ENCODE measurements around the gene CDH22. TPM values are rescaled to one million over a fixed set of nuclear protein-coding genes. Genes with fewer than 3 reads are reported as not detected.

CDH22 gene
- total RNA-seq, 1 experiment from 2014 or later, result 6.4 TPM

GRCh38 chr20:46260480-46260879 is 47.8 kb downstream of the CDH22 start:
- H3K4me2 ChIP-seq (ENCODE audit: low read depth, low read length, poor library complexity, severe bottlenecking), result no peak overlapping the region
- no peaks in the 10 kb centered on the region for H3K9me3 ChIP-seq (ENCODE audit: low read length)
- H3K4me3 ChIP-seq (ENCODE audit: low read length), result no peak overlapping the region
- no peaks in the 10 kb centered on the region for H3K36me3 ChIP-seq (ENCODE audit: insufficient read depth, low read length)
- DNase-seq, result no peak
- H3K27me3 ChIP-seq (ENCODE audit: low read length), result no peaks in the 10 kb centered on the region
- H3K79me2 ChIP-seq (ENCODE audit: low read length), result 0 out of 2 replicates have a peak, but pooled peaks cover 7% of the 10 kb centered on the region
- no peak overlapping the region for H3K9ac ChIP-seq (ENCODE audit: low read length)
- no peaks in the 10 kb centered on the region for H3K9me2 ChIP-seq (replicated peaks; ENCODE audit: insufficient read depth, low read length)
- H3K4me1 ChIP-seq (ENCODE audit: low read length), result peaks cover 44% of the 10 kb centered on the region
- peaks cover 11% of the 10 kb centered on the region for H4K20me1 ChIP-seq (ENCODE audit: insufficient read depth, low read depth, low read length)
- no peak overlapping the region for H2AFZ ChIP-seq (ENCODE audit: low read length)
- H3K27ac ChIP-seq (ENCODE audit: low read length), result no peak overlapping the region

- Histone ChIP-seq H3K27me3 (ENCODE audit: low read length) (no peaks in the 10 kb centered on the region), H3K9me3 (ENCODE audit: low read length) (no peaks in the 10 kb centered on the region), H3K4me1 (ENCODE audit: low read length) (peaks cover 49% of the 10 kb centered on the region), H4K20me1 (ENCODE audit: insufficient read depth, low read depth, low read length) (peaks cover 8% of the 10 kb centered on the region; the same call in 1 of the 2 replicates), H3K79me2 (ENCODE audit: low read length) (0 out of 2 replicates have a peak, but pooled peaks cover 4% of the 10 kb centered on the region), H3K4me2 (ENCODE audit: low read depth, low read length, poor library complexity, severe bottlenecking) (no peak overlapping the region), H3K9me2 (replicated peaks; ENCODE audit: insufficient read depth, low read length) (no peaks in the 10 kb centered on the region), H3K9ac (ENCODE audit: low read length) (no peak overlapping the region), H3K36me3 (ENCODE audit: insufficient read depth, low read length) (no peaks in the 10 kb centered on the region), H3K27ac (ENCODE audit: low read length) (no peak overlapping the region), H2AFZ (ENCODE audit: low read length) (no peak overlapping the region), H3K4me3 (ENCODE audit: low read length) (no peak overlapping the region)
- no peak for DNase-seq
These were observed 48.9 kb downstream of the CDH22 start for GRCh38 chr20:46259260-46259859.

GRCh38 chr20:46257887-46258286 is 50.4 kb downstream of the CDH22 start:
- H2AFZ ChIP-seq (ENCODE audit: low read length), result no peak overlapping the region
- H3K9me3 ChIP-seq (ENCODE audit: low read length), result no peaks in the 10 kb centered on the region
- H3K4me3 ChIP-seq (ENCODE audit: low read length), result no peak overlapping the region
- peaks cover 49% of the 10 kb centered on the region for H3K4me1 ChIP-seq (ENCODE audit: low read length)
- no peak overlapping the region for H3K9ac ChIP-seq (ENCODE audit: low read length)
- no peaks in the 10 kb centered on the region for H3K36me3 ChIP-seq (ENCODE audit: insufficient read depth, low read length)
- peaks cover 8% of the 10 kb centered on the region; the same call in 1 of the 2 replicates for H4K20me1 ChIP-seq (ENCODE audit: insufficient read depth, low read depth, low read length)
- no peaks in the 10 kb centered on the region for H3K9me2 ChIP-seq (replicated peaks; ENCODE audit: insufficient read depth, low read length)
- peaks cover 8% of the 10 kb centered on the region; the same call in 1 of the 2 replicates for H3K79me2 ChIP-seq (ENCODE audit: low read length)
- no peak overlapping the region for H3K4me2 ChIP-seq (ENCODE audit: low read depth, low read length, poor library complexity, severe bottlenecking)
- H3K27me3 ChIP-seq (ENCODE audit: low read length), result no peaks in the 10 kb centered on the region
- H3K27ac ChIP-seq (ENCODE audit: low read length), result peak overlapping the region; percentile 66; the same call in 1 of the 2 replicates
- DNase-seq, result no peak

- H3K4me1 ChIP-seq (ENCODE audit: low read length), result peaks cover 45% of the 10 kb centered on the region
- peak overlapping the region; percentile 66 for H3K27ac ChIP-seq (ENCODE audit: low read length)
- H2AFZ ChIP-seq (ENCODE audit: low read length), result no peak overlapping the region
- H4K20me1 ChIP-seq (ENCODE audit: insufficient read depth, low read depth, low read length), result peaks cover 8% of the 10 kb centered on the region; the same call in 1 of the 2 replicates
- no peaks in the 10 kb centered on the region for H3K9me3 ChIP-seq (ENCODE audit: low read length)
- H3K4me3 ChIP-seq (ENCODE audit: low read length), result 0 out of 2 replicates have a peak overlapping the region, but pooled peaks have one; percentile 20
- H3K27me3 ChIP-seq (ENCODE audit: low read length), result no peaks in the 10 kb centered on the region
- DNase-seq, result no peak
- peak overlapping the region; percentile 59 for H3K4me2 ChIP-seq (ENCODE audit: low read depth, low read length, poor library complexity, severe bottlenecking)
- peaks cover 8% of the 10 kb centered on the region; the same call in 1 of the 2 replicates for H3K79me2 ChIP-seq (ENCODE audit: low read length)
- H3K9me2 ChIP-seq (replicated peaks; ENCODE audit: insufficient read depth, low read length), result no peaks in the 10 kb centered on the region
- H3K36me3 ChIP-seq (ENCODE audit: insufficient read depth, low read length), result no peaks in the 10 kb centered on the region
- 0 out of 2 replicates have a peak overlapping the region, but pooled peaks have one; percentile 4 for H3K9ac ChIP-seq (ENCODE audit: low read length)
These were observed 52.0 kb downstream of the CDH22 start for GRCh38 chr20:46256293-46256692.

- H3K4me3 ChIP-seq (ENCODE audit: low read length), result peak overlapping the region; percentile 20; the same call in 1 of the 2 replicates
- DNase-seq, result peak; percentile 78
- no peaks in the 10 kb centered on the region for H3K36me3 ChIP-seq (ENCODE audit: insufficient read depth, low read length)
- H4K20me1 ChIP-seq (ENCODE audit: insufficient read depth, low read depth, low read length), result peaks cover 8% of the 10 kb centered on the region; the same call in 1 of the 2 replicates
- H3K27me3 ChIP-seq (ENCODE audit: low read length), result no peaks in the 10 kb centered on the region
- H3K27ac ChIP-seq (ENCODE audit: low read length), result peak overlapping the region; percentile 66
- H2AFZ ChIP-seq (ENCODE audit: low read length), result no peak overlapping the region
- H3K4me2 ChIP-seq (ENCODE audit: low read depth, low read length, poor library complexity, severe bottlenecking), result peak overlapping the region; percentile 59
- peaks cover 8% of the 10 kb centered on the region; the same call in 1 of the 2 replicates for H3K79me2 ChIP-seq (ENCODE audit: low read length)
- H3K4me1 ChIP-seq (ENCODE audit: low read length), result peaks cover 45% of the 10 kb centered on the region
- H3K9me3 ChIP-seq (ENCODE audit: low read length), result no peaks in the 10 kb centered on the region
- 0 out of 2 replicates have a peak overlapping the region, but pooled peaks have one; percentile 4 for H3K9ac ChIP-seq (ENCODE audit: low read length)
- H3K9me2 ChIP-seq (replicated peaks; ENCODE audit: insufficient read depth, low read length), result no peaks in the 10 kb centered on the region
These were observed 52.7 kb downstream of the CDH22 start for GRCh38 chr20:46255440-46256104.

GRCh38 chr20:46253391-46253790 is 54.9 kb downstream of the CDH22 start:
- no peak overlapping the region for H3K9ac ChIP-seq (ENCODE audit: low read length)
- H3K9me3 ChIP-seq (ENCODE audit: low read length), result no peaks in the 10 kb centered on the region
- H3K4me1 ChIP-seq (ENCODE audit: low read length), result peaks cover 31% of the 10 kb centered on the region
- DNase-seq, result no peak
- H3K27ac ChIP-seq (ENCODE audit: low read length), result no peak overlapping the region
- no peak overlapping the region for H2AFZ ChIP-seq (ENCODE audit: low read length)
- peaks cover 4% of the 10 kb centered on the region; the same call in 1 of the 2 replicates for H3K79me2 ChIP-seq (ENCODE audit: low read length)
- H4K20me1 ChIP-seq (ENCODE audit: insufficient read depth, low read depth, low read length), result peaks cover 8% of the 10 kb centered on the region; the same call in 1 of the 2 replicates
- H3K27me3 ChIP-seq (ENCODE audit: low read length), result no peaks in the 10 kb centered on the region
- no peaks in the 10 kb centered on the region for H3K9me2 ChIP-seq (replicated peaks; ENCODE audit: insufficient read depth, low read length)
- no peaks in the 10 kb centered on the region for H3K36me3 ChIP-seq (ENCODE audit: insufficient read depth, low read length)
- no peak overlapping the region for H3K4me2 ChIP-seq (ENCODE audit: low read depth, low read length, poor library complexity, severe bottlenecking)
- H3K4me3 ChIP-seq (ENCODE audit: low read length), result no peak overlapping the region

GRCh38 chr20:46252352-46253091 is 55.8 kb downstream of the CDH22 start:
- H3K27me3 ChIP-seq (ENCODE audit: low read length), result no peaks in the 10 kb centered on the region
- H4K20me1 ChIP-seq (ENCODE audit: insufficient read depth, low read depth, low read length), result peaks cover 8% of the 10 kb centered on the region; the same call in 1 of the 2 replicates
- H3K4me3 ChIP-seq (ENCODE audit: low read length), result no peak overlapping the region
- H3K4me2 ChIP-seq (ENCODE audit: low read depth, low read length, poor library complexity, severe bottlenecking), result no peak overlapping the region
- H3K27ac ChIP-seq (ENCODE audit: low read length), result no peak overlapping the region
- peaks cover 4% of the 10 kb centered on the region; the same call in 1 of the 2 replicates for H3K79me2 ChIP-seq (ENCODE audit: low read length)
- DNase-seq, result no peak
- no peaks in the 10 kb centered on the region for H3K9me3 ChIP-seq (ENCODE audit: low read length)
- no peak overlapping the region for H3K9ac ChIP-seq (ENCODE audit: low read length)
- H3K36me3 ChIP-seq (ENCODE audit: insufficient read depth, low read length), result no peaks in the 10 kb centered on the region
- H3K9me2 ChIP-seq (replicated peaks; ENCODE audit: insufficient read depth, low read length), result no peaks in the 10 kb centered on the region
- no peak overlapping the region for H2AFZ ChIP-seq (ENCODE audit: low read length)
- peaks cover 22% of the 10 kb centered on the region for H3K4me1 ChIP-seq (ENCODE audit: low read length)

Data from Karpas-422 (cell line).